PC-3 (cell line): Measurements from ENCODE around the gene MSI1. TPM values are rescaled to one million over a fixed set of nuclear protein-coding genes. Genes with fewer than 3 reads are reported as not detected.

Experiments
- ATAC-seq: fragments of 200-7000 bp; cut with Tn5 transposase; 2 replicates; pipeline ENCODE4 v1.9.1; 2020; ENCODE audit warnings: mild to moderate bottlenecking, moderate library complexity
- BruUV-seq: library from RNA; stranded (reverse); fragments of 400-500 nt; replicated peaks from 2 replicates; lab custom pipeline; 2021; lab: Mats Ljungman, UMichigan
- CTCF ChIA-PET: fragments of 300-600 bp; sonication (Branson Sonifier 250); formaldehyde crosslinking; loops from one replicate; lab custom pipeline; 2022; ENCODE audit warnings: antibody characterized with exemption; lab: Charles Lee
- POLR2A ChIA-PET: fragments of 300-600 bp; sonication (Branson Sonifier 250); formaldehyde crosslinking; loops from one replicate; lab custom pipeline; 2022; ENCODE audit warnings: antibody characterized with exemption; ENCODE audit not compliant: unreplicated experiment; lab: Charles Lee
- DNase-seq: peaks from one replicate; pipeline ENCODE4 v3.0.0-alpha.2; 2015
- H2AFZ ChIP-seq: fragments of 300-600 bp; sonication (generic); 2 replicates; pipeline ENCODE4 v1.6.0; 2016; ENCODE audit warnings: antibody characterized with exemption, low read length
- H3F3A ChIP-seq: fragments of 300-600 bp; sonication (generic); one replicate; pipeline ENCODE4 v1.6.0; 2017; ENCODE audit warnings: antibody characterized with exemption, low read length, control low read depth, mild to moderate bottlenecking; ENCODE audit not compliant: unreplicated experiment
- H3K27ac ChIP-seq: fragments of 300-600 bp; sonication (generic); 2 replicates; pipeline ENCODE4 v1.5.1; 2016; ENCODE audit warnings: mild to moderate bottlenecking, low read length
- H3K27me3 ChIP-seq: fragments of 300-600 bp; sonication (generic); 2 replicates; pipeline ENCODE4 v1.6.1; 2016; ENCODE audit warnings: low read length, mixed read lengths
- H3K36me3 ChIP-seq: fragments of 300-600 bp; sonication (generic); 2 replicates; pipeline ENCODE4 v1.6.1; 2016; ENCODE audit warnings: low read depth, mixed run types, low read length, mixed read lengths
- H3K4me1 ChIP-seq: fragments of 300-600 bp; sonication (generic); 2 replicates; pipeline ENCODE4 v1.5.1; 2016; ENCODE audit warnings: low read length; ENCODE audit not compliant: insufficient read depth
- H3K4me2 ChIP-seq: fragments of 300-600 bp; sonication (generic); 2 replicates; pipeline ENCODE4 v1.6.0; 2016; ENCODE audit warnings: low read length
- H3K4me3 ChIP-seq: fragments of 300-600 bp; sonication (generic); 2 replicates; pipeline ENCODE4 v1.5.1; 2016; ENCODE audit warnings: mild to moderate bottlenecking, low read length, mixed read lengths
- H3K79me2 ChIP-seq: fragments of 300-600 bp; sonication (generic); 2 replicates; pipeline ENCODE4 v1.6.1; 2017; ENCODE audit warnings: low read length, mixed read lengths
- H3K9ac ChIP-seq: fragments of 300-600 bp; sonication (generic); 2 replicates; pipeline ENCODE4 v1.6.0; 2016; ENCODE audit warnings: mild to moderate bottlenecking, low read length
- H3K9me2 ChIP-seq: fragments of 300-600 bp; sonication (generic); replicated peaks from 2 replicates; pipeline ENCODE4 v1.6.1; 2016; ENCODE audit warnings: mixed run types, low read length, mixed read lengths
- H3K9me3 ChIP-seq: fragments of 300-600 bp; sonication (generic); 2 replicates; pipeline ENCODE4 v1.6.1; 2016; ENCODE audit warnings: low read length, mixed read lengths
- H4K20me1 ChIP-seq: fragments of 300-600 bp; sonication (generic); 2 replicates; pipeline ENCODE4 v1.6.1; 2016; ENCODE audit warnings: low read length, mixed read lengths
- EZH2 ChIP-seq: fragments of 300-600 bp; sonication (generic); IDR thresholded peaks from one replicate; pipeline ENCODE4 v1.6.1; 2017; ENCODE audit warnings: antibody characterized with exemption, mild to moderate bottlenecking, low read length; ENCODE audit not compliant: unreplicated experiment
- EZH2phosphoT487 ChIP-seq: fragments of 300-600 bp; sonication (generic); IDR thresholded peaks from 2 replicates; pipeline ENCODE4 v1.6.1; 2018; ENCODE audit warnings: mild to moderate bottlenecking, antibody characterized with exemption, low read length, borderline replicate concordance
- intact Hi-C: fragments of 100-400 bp; cut with micrococcal nuclease; formaldehyde crosslinking; loops from 2 replicates; pipeline ENCODE4 v1.9.0; 2023
- total RNA-seq: library from RNA; depleted of rRNA; stranded (reverse); fragments of >200 nt; gene quantifications from 2 replicates; pipeline ENCODE4 v1.2.3, GENCODE V29; 2014
- TF ChIP-seq, protein P1 (sequence below): fragments of 300-600 bp; sonication (generic); conservative IDR thresholded peaks from 2 replicates; pipeline ENCODE4 v1.5.1; 2017; ENCODE audit warnings: antibody characterized with exemption, low read depth, mild to moderate bottlenecking, low read length

Gene MSI1
- total RNA-seq, 1 experiment from 2014 or later: not detected

- no peak for ATAC-seq
- intact Hi-C loops: no loop called here
- Histone ChIP-seq H3K9me3 (no peaks in the 10 kb centered on the region), H3K9ac (no peak overlapping the region), H3K36me3 (no peaks in the 10 kb centered on the region), H3K27me3 (peaks cover 50% of the 10 kb centered on the region), H3K79me2 (no peaks in the 10 kb centered on the region), H3F3A (no peaks in the 10 kb centered on the region), H3K4me3 (no peak overlapping the region), H2AFZ (no peak overlapping the region), H3K4me2 (peak overlapping the region; percentile 48; the same call in 1 of the 2 replicates), H3K4me1 (no peaks in the 10 kb centered on the region), H3K27ac (no peak overlapping the region), H4K20me1 (no peaks in the 10 kb centered on the region), H3K9me2 (no peaks in the 10 kb centered on the region)
- CTCF ChIA-PET: no interaction called here
- BruUV-seq: no TSS peak
- POLR2A ChIA-PET: no interaction called here
- no peak for DNase-seq
- TF ChIP-seq EZH2phosphoT487 (peak; percentile 69; the same call in 1 of the 2 replicates), EZH2 (peak; percentile 95)
- TF ChIP-seq, protein P1, sequence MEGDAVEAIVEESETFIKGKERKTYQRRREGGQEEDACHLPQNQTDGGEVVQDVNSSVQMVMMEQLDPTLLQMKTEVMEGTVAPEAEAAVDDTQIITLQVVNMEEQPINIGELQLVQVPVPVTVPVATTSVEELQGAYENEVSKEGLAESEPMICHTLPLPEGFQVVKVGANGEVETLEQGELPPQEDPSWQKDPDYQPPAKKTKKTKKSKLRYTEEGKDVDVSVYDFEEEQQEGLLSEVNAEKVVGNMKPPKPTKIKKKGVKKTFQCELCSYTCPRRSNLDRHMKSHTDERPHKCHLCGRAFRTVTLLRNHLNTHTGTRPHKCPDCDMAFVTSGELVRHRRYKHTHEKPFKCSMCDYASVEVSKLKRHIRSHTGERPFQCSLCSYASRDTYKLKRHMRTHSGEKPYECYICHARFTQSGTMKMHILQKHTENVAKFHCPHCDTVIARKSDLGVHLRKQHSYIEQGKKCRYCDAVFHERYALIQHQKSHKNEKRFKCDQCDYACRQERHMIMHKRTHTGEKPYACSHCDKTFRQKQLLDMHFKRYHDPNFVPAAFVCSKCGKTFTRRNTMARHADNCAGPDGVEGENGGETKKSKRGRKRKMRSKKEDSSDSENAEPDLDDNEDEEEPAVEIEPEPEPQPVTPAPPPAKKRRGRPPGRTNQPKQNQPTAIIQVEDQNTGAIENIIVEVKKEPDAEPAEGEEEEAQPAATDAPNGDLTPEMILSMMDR: no peak
Observed at GRCh38 chr12:120367924-120368788, 808 bp downstream of the MSI1 start.

GRCh38 chr12:120367233-120367923 is 1.6 kb downstream of the MSI1 start:
- H3K27me3 ChIP-seq: peaks cover 45% of the 10 kb centered on the region
- no peaks in the 10 kb centered on the region for H3K4me1 ChIP-seq
- H3K9me2 ChIP-seq: no peaks in the 10 kb centered on the region
- no peak for DNase-seq
- H4K20me1 ChIP-seq: no peaks in the 10 kb centered on the region
- no peaks in the 10 kb centered on the region for H3K36me3 ChIP-seq
- BruUV-seq: no TSS peak
- no peak overlapping the region for H3K4me3 ChIP-seq
- intact Hi-C loops: no loop called here
- H3K9ac ChIP-seq: no peak overlapping the region
- no peak overlapping the region for H3K27ac ChIP-seq
- TF ChIP-seq EZH2phosphoT487 (no peak), EZH2 (no peak)
- TF ChIP-seq, protein P1: peak; percentile 58
- H3K9me3 ChIP-seq: no peaks in the 10 kb centered on the region
- H3F3A ChIP-seq: no peaks in the 10 kb centered on the region
- ATAC-seq: no peak
- no peak overlapping the region for H2AFZ ChIP-seq
- CTCF ChIA-PET: interaction anchor here (0.7 kb wide), 1 partner anchor 17 kb away, joined by 4 read pairs; no protein-coding TSS in a partner anchor
- H3K4me2 ChIP-seq: no peak overlapping the region
- no peaks in the 10 kb centered on the region for H3K79me2 ChIP-seq
- POLR2A ChIA-PET: interaction anchor here (0.5 to 0.6 kb wide), 2 partner anchors 27 to 51 kb away, joined by 3 to 9 read pairs; no protein-coding TSS in a partner anchor
